ENCODE results near the gene PPP5C. TPM values are rescaled to one million over a fixed set of nuclear protein-coding genes. Genes with fewer than 3 reads are reported as not detected.

Gene PPP5C
- total RNA-seq, 2 experiments from 2014 or later: 108 to 111 TPM

- DNase-seq (no peak), ATAC-seq (no peak)
- Mint-ChIP-seq H3K4me1 (ENCODE audit: low read depth) (no peaks in the 10 kb centered on the region), H3K27me3 (peaks cover 2% of the 10 kb centered on the region), H3K9me3 (peaks cover 22% of the 10 kb centered on the region), H3K27ac (no peak overlapping the region), H3K4me3 (no peak overlapping the region), H3K36me3 (ENCODE audit: low read depth) (peaks cover 3% of the 10 kb centered on the region)
- ChIA-PET POLR2A (no interaction called here), CTCF (no interaction called here)
- no peak for TF ChIP-seq CTCF (IDR thresholded peaks at IDR 0.05)
- intact Hi-C loops (cut with micrococcal nuclease): no loop called here
These were observed 18.8 kb upstream of the PPP5C start for GRCh38 chr19:46328079-46328478.

GRCh38 chr19:46330319-46330918, 16.5 kb upstream of the PPP5C start:
- H3K36me3 Mint-ChIP-seq (ENCODE audit: low read depth): peaks cover 3% of the 10 kb centered on the region
- H3K27ac Mint-ChIP-seq: no peak overlapping the region
- no peak for TF ChIP-seq CTCF (IDR thresholded peaks at IDR 0.05)
- H3K9me3 Mint-ChIP-seq: peaks cover 22% of the 10 kb centered on the region
- intact Hi-C loops (cut with micrococcal nuclease): no loop called here
- peaks cover 2% of the 10 kb centered on the region for H3K27me3 Mint-ChIP-seq
- no peak for DNase-seq
- H3K4me3 Mint-ChIP-seq: no peak overlapping the region
- H3K4me1 Mint-ChIP-seq (ENCODE audit: low read depth): no peaks in the 10 kb centered on the region
- ChIA-PET POLR2A (no interaction called here), CTCF (no interaction called here)
- no peak for ATAC-seq

- no peak for DNase-seq
- POLR2A ChIA-PET: no interaction called here
- Mint-ChIP-seq H3K9me3 (no peaks in the 10 kb centered on the region), H3K4me3 (no peak overlapping the region), H3K4me1 (ENCODE audit: low read depth) (no peaks in the 10 kb centered on the region), H3K27me3 (no peaks in the 10 kb centered on the region), H3K36me3 (ENCODE audit: low read depth) (no peaks in the 10 kb centered on the region), H3K27ac (no peak overlapping the region)
- CTCF ChIA-PET: interaction anchor here (0.8 kb wide), 1 partner anchor 9 kb away, joined by 3 read pairs; no protein-coding TSS in a partner anchor
- intact Hi-C loops (cut with micrococcal nuclease): no loop called here
- ATAC-seq: no peak
- no peak for TF ChIP-seq CTCF (IDR thresholded peaks at IDR 0.05)
These were observed 9.4 kb upstream of the PPP5C start for GRCh38 chr19:46337487-46337886.

- POLR2A ChIA-PET: no interaction called here
- no peak overlapping the region for H3K27ac Mint-ChIP-seq
- no peak for DNase-seq
- H3K9me3 Mint-ChIP-seq: no peaks in the 10 kb centered on the region
- ATAC-seq: no peak
- intact Hi-C loops (cut with micrococcal nuclease): no loop called here
- no peaks in the 10 kb centered on the region for H3K27me3 Mint-ChIP-seq
- CTCF ChIA-PET: no interaction called here
- no peaks in the 10 kb centered on the region for H3K36me3 Mint-ChIP-seq (ENCODE audit: low read depth)
- H3K4me1 Mint-ChIP-seq (ENCODE audit: low read depth): no peaks in the 10 kb centered on the region
- no peak overlapping the region for H3K4me3 Mint-ChIP-seq
- TF ChIP-seq CTCF (IDR thresholded peaks at IDR 0.05): no peak
These were observed 7.4 kb upstream of the PPP5C start for GRCh38 chr19:46339446-46339845.

GRCh38 chr19:46340051-46340659, 6.7 kb upstream of the PPP5C start:
- intact Hi-C loops (cut with micrococcal nuclease): no loop called here
- no peaks in the 10 kb centered on the region for H3K9me3 Mint-ChIP-seq
- TF ChIP-seq CTCF (IDR thresholded peaks at IDR 0.05): no peak
- ChIA-PET CTCF (no interaction called here), POLR2A (no interaction called here)
- H3K27me3 Mint-ChIP-seq: no peaks in the 10 kb centered on the region
- H3K27ac Mint-ChIP-seq: no peak overlapping the region
- H3K4me1 Mint-ChIP-seq (ENCODE audit: low read depth): no peaks in the 10 kb centered on the region
- no peak for DNase-seq
- no peaks in the 10 kb centered on the region for H3K36me3 Mint-ChIP-seq (ENCODE audit: low read depth)
- no peak for ATAC-seq
- H3K4me3 Mint-ChIP-seq: no peak overlapping the region
